Prostate gland (tissue), 2 donors: ENCODE results near the gene VPS18. TPM values are rescaled to one million over a fixed set of nuclear protein-coding genes. Genes with fewer than 3 reads are reported as not detected.

ENCODE experiments used
- DNase-seq: peaks from one replicate; pipeline ENCODE4 v3.0.0-alpha.2; 2019; ENCODE audit warnings: low spot score
- H3K27ac ChIP-seq, 2 donors: fragments of 200-600 bp; sonication (generic); 2 replicates each; pipeline ENCODE4 v1.5.1; 2017 to 2019
- H3K27me3 ChIP-seq: fragments of 200-600 bp; sonication (generic); replicated peaks from 2 replicates; pipeline ENCODE4 v1.5.1; 2019; ENCODE audit not compliant: insufficient read depth
- H3K36me3 ChIP-seq, 2 donors: fragments of 200-600 bp; sonication (generic); 1 replicate in 1 of 2; 2 replicates in 1 of 2; pipeline versions ENCODE4 v1.5.1 to v1.8.1; 2017 to 2019
- H3K4me1 ChIP-seq: fragments of 200-600 bp; sonication (generic); replicated peaks from 2 replicates; pipeline ENCODE4 v1.5.1; 2019
- H3K4me3 ChIP-seq, 2 donors: fragments of 200-600 bp; sonication (generic); 2 replicates each; pipeline ENCODE4 v1.5.1; 2017 to 2019
- H3K9me3 ChIP-seq: fragments of 200-600 bp; sonication (generic); 2 replicates; pipeline ENCODE4 v1.5.1; 2017
- CTCF ChIP-seq, 4 experiments: fragments of 200-600 bp in 2 of 4; fragments of 450-650 bp in 2 of 4; sonication (generic) in 2 of 4; IDR thresholded peaks; 1 replicate in 3 of 4; 2 replicates in 1 of 4; pipeline ENCODE4 v1.5.1; 2016 to 2019; ENCODE audit warnings: antibody characterized with exemption in 4 of 4, mild to moderate bottlenecking in 2 of 4, moderate library complexity in 2 of 4
- POLR2A ChIP-seq: fragments of 450-650 bp; IDR thresholded peaks from one replicate; pipeline ENCODE4 v1.6.1; 2016; ENCODE audit warnings: antibody characterized with exemption, mild to moderate bottlenecking
- POLR2AphosphoS5 ChIP-seq: sonication (generic); formaldehyde crosslinking; IDR thresholded peaks from one replicate; pipeline ENCODE4 v1.6.1; 2017; ENCODE audit warnings: antibody characterized with exemption
- WGBS: methylation state at CpG from one replicate; pipeline ENCODE4 v1.1.5; 2018; 5-methylcytosine and 5-hydroxymethylcytosine counted together
- intact Hi-C: fragments of 100-400 bp; cut with DNase I; formaldehyde crosslinking; loops from one replicate; pipeline ENCODE4 v1.14.2; 2022
- total RNA-seq, 2 donors: library from RNA; depleted of rRNA; stranded (reverse); fragments of >200 nt; gene quantifications; one replicate each; pipeline ENCODE4 v1.1.0, GENCODE V29; 2016

The VPS18 gene
- total RNA-seq, 2 donors from 2014 or later, result 32.4 to 39.0 TPM

GRCh38 chr15:40904552-40905201 is 10.4 kb downstream of the VPS18 start:
- no peak overlapping the region for H3K4me3 ChIP-seq
- peaks cover 22% of the 10 kb centered on the region for H3K4me1 ChIP-seq
- H3K36me3 ChIP-seq, result peaks cover 1 to 11% of the 10 kb centered on the region in 2 donors
- TF ChIP-seq POLR2A, result no peak
- TF ChIP-seq POLR2AphosphoS5, result no peak
- TF ChIP-seq CTCF (IDR thresholded peaks at IDR 0.05), result no peak
- WGBS, result 75% methylated on average over 7 of the region's 7 CpGs
- no peaks in the 10 kb centered on the region for H3K9me3 ChIP-seq
- no peaks in the 10 kb centered on the region for H3K27me3 ChIP-seq
- H3K27ac ChIP-seq, result peak overlapping the region in 1 of 2 donors; percentile 24
- DNase-seq, result no peak
- intact Hi-C loops, result loop anchor here (1.0 to 10.0 kb wide), 4 partner anchors 38 to 278 kb away; partner anchors contain the start of gene INO80

GRCh38 chr15:40906091-40906990 is 12.1 kb downstream of the VPS18 start:
- Histone ChIP-seq H3K27ac (peak overlapping the region; percentile 88 to 89), H3K27me3 (no peaks in the 10 kb centered on the region), H3K36me3 (no peaks in the 10 kb centered on the region), H3K4me1 (peaks cover 22% of the 10 kb centered on the region), H3K4me3 (peak overlapping the region; percentile 22 to 33), H3K9me3 (no peaks in the 10 kb centered on the region)
- intact Hi-C loops, result loop anchor here (2.0 to 10.0 kb wide), 4 partner anchors 36 to 276 kb away; partner anchors contain the start of gene INO80
- TF ChIP-seq POLR2A (no peak), CTCF (IDR thresholded peaks at IDR 0.05) (peak; percentile 69 to 96 (median 90)), POLR2AphosphoS5 (no peak)
- DNase-seq, result peak; percentile 83
- 0% methylated on average over 26 of the region's 36 CpGs for WGBS

GRCh38 chr15:40906991-40907802 is 12.9 kb downstream of the VPS18 start:
- DNase-seq, result no peak
- Histone ChIP-seq H3K4me1 (peaks cover 22% of the 10 kb centered on the region), H3K36me3 (no peaks in the 10 kb centered on the region), H3K9me3 (no peaks in the 10 kb centered on the region), H3K4me3 (peak overlapping the region; percentile 22 to 33), H3K27ac (peak overlapping the region; percentile 88 to 89), H3K27me3 (no peaks in the 10 kb centered on the region)
- TF ChIP-seq POLR2A, result no peak
- no peak for TF ChIP-seq POLR2AphosphoS5
- TF ChIP-seq CTCF (IDR thresholded peaks at IDR 0.05), result no peak
- intact Hi-C loops, result loop anchor here (2.0 to 10.0 kb wide), 4 partner anchors 35 to 275 kb away; partner anchors contain the start of gene INO80
- WGBS, result 11% methylated on average over 15 of the region's 22 CpGs

- Histone ChIP-seq H3K27ac (peak overlapping the region in 1 of 2 donors; percentile 8), H3K9me3 (no peaks in the 10 kb centered on the region), H3K4me1 (peaks cover 22% of the 10 kb centered on the region), H3K4me3 (no peak overlapping the region), H3K36me3 (no peaks in the 10 kb centered on the region), H3K27me3 (no peaks in the 10 kb centered on the region)
- WGBS, result 84% methylated on average over 7 of the region's 7 CpGs
- intact Hi-C loops, result loop anchor here (5.0 to 10.0 kb wide), 3 partner anchors 34 to 274 kb away; partner anchors contain the start of gene INO80
- no peak for DNase-seq
- no peak for TF ChIP-seq POLR2AphosphoS5
- no peak for TF ChIP-seq POLR2A
- no peak for TF ChIP-seq CTCF (IDR thresholded peaks at IDR 0.05)
Observed at GRCh38 chr15:40908095-40908494, 13.8 kb downstream of the VPS18 start.
